Right cardiac atrium (tissue), 5 donors: ENCODE data around the gene SLC25A40. TPM values are rescaled to one million over a fixed set of nuclear protein-coding genes. Genes with fewer than 3 reads are reported as not detected.
"Not testable (repeated sequence)": the region's sequence is repeated elsewhere in the genome, so short reads cannot be mapped to it uniquely, and the experiment has no call there.

Experiments
- ATAC-seq, 2 donors: fragments of 200-7000 bp; cut with Tn5 transposase; one replicate each; pipeline versions ENCODE4 v1.8.0 to v1.9.1; 2020; ENCODE audit warnings: moderate library complexity in 2 of 2, mild to moderate bottlenecking in 1 of 2
- DNase-seq, 3 donors: peaks; one replicate each; pipeline ENCODE4 v3.0.0-alpha.2; 2020
- H3K27ac ChIP-seq: one replicate; pipeline ENCODE4 v1.5.1; 2013; ENCODE audit warnings: mild to moderate bottlenecking, low read length, control low read depth, moderate library complexity
- H3K27me3 ChIP-seq: one replicate; pipeline ENCODE4 v1.6.1; 2013; ENCODE audit not compliant: control insufficient read depth, insufficient read depth
- H3K4me1 ChIP-seq: one replicate; pipeline ENCODE4 v1.6.1; 2013; ENCODE audit warnings: low read length; ENCODE audit not compliant: control insufficient read depth, insufficient read depth
- H3K4me3 ChIP-seq: one replicate; pipeline ENCODE4 v1.5.1; 2013; ENCODE audit warnings: low read length, control low read depth
- H3K9me3 ChIP-seq: one replicate; pipeline ENCODE4 v1.6.1; 2013; ENCODE audit warnings: low read length; ENCODE audit not compliant: control insufficient read depth
- WGBS: extraction: QIAGEN DNeasy Blood & Tissue Kit; methylation state at CpG from one replicate; pipeline ENCODE4 v1.1.7; 2013; 5-methylcytosine and 5-hydroxymethylcytosine counted together
- intact Hi-C, 4 donors: fragments of 100-400 bp; cut with DNase I; formaldehyde crosslinking; loops; one replicate each; pipeline versions ENCODE4 v1.11.0 to v1.14.0; 2022 to 2023
- polyA plus RNA-seq: library from polyadenylated mRNA; stranded (reverse); fragments of 200-250 nt; gene quantifications from one replicate; pipeline ENCODE4 v1.2.3, GENCODE V29; 2013
- total RNA-seq, 4 donors: library from RNA; stranded (reverse); fragmentation: NEBNext Ultra II Directional; extraction: Animal tissue kit (Norgen Biotek cat#: 25700); gene quantifications; one replicate each; pipeline ENCODE4 v1.2.1, GENCODE V29; 2021
- donor health status: healthy with polysubstance abuse.
- donor health status: DM: no; HTN: yes; CAD: no.
- donor health status: DM: no; HTN: no; CAD: no.
- donor health status: DM: no; HTN: yes; CAD: no; lungs with severe emphysema.
- donor health status: DM: yes; HTN: yes; CAD: no.

SLC25A40 gene
- total and polyA plus RNA-seq, 5 donors: 8.6 to 28.4 (median 25.8) TPM

DNA sequence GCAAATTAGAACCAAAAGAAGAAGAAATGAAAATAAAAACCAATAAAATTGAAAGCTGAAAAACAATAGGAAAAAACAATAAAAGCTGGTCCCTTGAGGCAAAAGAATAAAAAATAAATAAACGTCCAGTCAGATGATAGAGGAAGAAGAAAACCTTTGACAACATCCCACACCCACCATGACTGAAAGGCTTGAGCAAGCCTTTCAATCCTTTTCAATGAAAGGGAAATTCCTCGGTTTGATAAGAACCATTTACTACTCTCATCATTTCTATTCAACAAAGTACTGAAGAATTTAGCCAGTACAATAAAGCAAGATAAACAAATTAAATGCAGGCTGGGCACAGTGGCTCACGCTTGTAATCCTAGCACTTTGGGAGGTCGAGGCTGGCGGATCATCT lies 3.8 kb downstream of the SLC25A40 start:
- intact Hi-C loops: no loop called here
- WGBS: 90% methylated on average over 5 of the region's 5 CpGs

DNA sequence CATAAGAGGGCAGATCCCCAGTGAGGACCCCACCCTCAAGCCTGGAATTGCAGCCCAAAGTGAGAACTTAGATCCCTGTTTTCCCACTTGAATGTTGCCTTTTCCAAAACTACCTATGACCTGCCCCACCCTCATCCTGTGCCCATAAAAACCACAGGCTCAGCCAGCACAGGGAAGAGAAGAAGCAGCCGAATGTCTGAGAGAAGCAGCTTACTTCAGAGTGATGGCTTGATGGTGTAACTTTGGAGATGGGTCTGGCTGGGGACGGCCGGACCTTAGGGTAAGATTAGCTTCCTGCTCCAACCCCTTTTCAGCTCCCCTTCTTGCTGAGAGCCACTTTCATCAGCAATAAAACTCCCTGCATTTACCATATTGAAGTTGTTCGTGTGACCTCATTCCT lies 5.7 kb downstream of the SLC25A40 start:
- intact Hi-C loops: no loop called here
- ATAC-seq: no peak
- Histone ChIP-seq H3K27ac (no peak overlapping the region), H3K9me3 (peaks cover 2% of the 10 kb centered on the region), H3K4me3 (no peak overlapping the region), H3K27me3 (no peaks in the 10 kb centered on the region), H3K4me1 (no peaks in the 10 kb centered on the region)
- DNase-seq: no peak
- 98% methylated on average over 4 of the region's 4 CpGs for WGBS

More for the DNA sequence above, 3.8 kb downstream of the SLC25A40 start:
- no peak for DNase-seq
- Histone ChIP-seq H3K4me3 (no peak overlapping the region), H3K27ac (no peak overlapping the region), H3K27me3 (no peaks in the 10 kb centered on the region), H3K4me1 (no peaks in the 10 kb centered on the region), H3K9me3 (no peaks in the 10 kb centered on the region)
- ATAC-seq: no peak

DNA sequence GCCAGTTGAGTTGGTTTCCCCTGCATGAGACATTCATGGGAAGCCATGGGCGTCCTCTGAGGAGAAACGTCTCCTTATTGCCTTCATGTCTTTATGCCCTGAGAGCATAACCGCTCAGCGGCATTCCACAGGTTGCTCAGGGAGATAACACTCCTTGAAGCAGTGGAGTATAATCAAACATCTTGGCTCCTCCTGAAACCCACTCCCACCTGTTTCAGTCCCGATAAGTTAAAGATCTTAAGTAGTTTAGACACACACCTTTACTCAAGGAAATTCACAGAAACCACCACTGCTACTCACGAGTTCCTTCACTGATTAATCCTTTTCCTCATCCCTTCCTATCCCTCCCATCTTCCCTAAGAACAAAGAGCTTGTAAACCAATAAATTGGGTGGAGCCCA lies 9.6 kb downstream of the SLC25A40 start:
- DNase-seq, ATAC-seq, H3K9me3 ChIP-seq, H3K27me3 ChIP-seq, H3K4me1 ChIP-seq, H3K4me3 ChIP-seq, intact Hi-C loops, H3K27ac ChIP-seq: not testable (repeated sequence)
- WGBS: 95% methylated on average over 6 of the region's 6 CpGs

GRCh38 chr7:87866089-87866488 lies 10.1 kb downstream of the SLC25A40 start:
- ATAC-seq (no peak), DNase-seq (no peak)
- Histone ChIP-seq H3K27ac (no peak overlapping the region), H3K4me3 (no peak overlapping the region), H3K27me3 (no peaks in the 10 kb centered on the region), H3K9me3 (peaks cover 2% of the 10 kb centered on the region), H3K4me1 (no peaks in the 10 kb centered on the region)
- intact Hi-C loops: no loop called here
- WGBS: 95% methylated on average over 2 of the region's 2 CpGs

DNA sequence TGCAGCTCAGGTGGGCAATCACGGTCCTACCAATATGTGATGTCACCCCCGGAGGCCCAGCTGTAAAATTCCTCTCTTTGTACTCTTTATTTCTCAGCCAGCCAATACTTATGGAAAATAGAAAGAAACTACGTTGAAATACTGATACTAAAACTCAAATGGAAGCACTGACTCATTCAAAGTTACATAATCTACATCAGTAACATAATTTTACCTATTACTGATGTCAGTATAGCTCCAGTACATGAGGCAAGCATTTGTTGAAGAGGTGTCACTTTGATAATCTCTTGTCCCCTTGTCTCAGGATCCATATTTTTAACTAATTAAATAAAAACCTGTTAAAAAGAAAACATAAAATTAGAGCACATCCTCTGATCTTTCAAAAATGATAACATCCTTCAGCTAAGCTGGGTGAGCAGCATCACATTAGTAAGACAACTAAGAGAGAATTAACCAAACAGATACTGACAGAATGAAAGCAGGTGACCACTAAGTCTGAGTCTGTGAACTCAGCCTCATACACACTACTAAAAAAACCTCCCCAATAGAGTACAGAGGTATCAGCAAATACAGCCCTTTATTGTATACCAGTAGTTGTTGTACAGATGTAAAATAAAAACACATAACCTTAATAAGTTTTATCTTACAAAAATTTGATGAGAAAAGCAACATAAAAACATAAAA lies 17.6 kb downstream of the SLC25A40 start:
- no peak overlapping the region for H3K4me3 ChIP-seq
- no peaks in the 10 kb centered on the region for H3K4me1 ChIP-seq
- H3K27me3 ChIP-seq: no peaks in the 10 kb centered on the region
- intact Hi-C loops: no loop called here
- no peak overlapping the region for H3K27ac ChIP-seq
- H3K9me3 ChIP-seq: no peaks in the 10 kb centered on the region
- WGBS: 93% methylated on average over 3 of the region's 3 CpGs
- ATAC-seq (no peak), DNase-seq (no peak)

DNA sequence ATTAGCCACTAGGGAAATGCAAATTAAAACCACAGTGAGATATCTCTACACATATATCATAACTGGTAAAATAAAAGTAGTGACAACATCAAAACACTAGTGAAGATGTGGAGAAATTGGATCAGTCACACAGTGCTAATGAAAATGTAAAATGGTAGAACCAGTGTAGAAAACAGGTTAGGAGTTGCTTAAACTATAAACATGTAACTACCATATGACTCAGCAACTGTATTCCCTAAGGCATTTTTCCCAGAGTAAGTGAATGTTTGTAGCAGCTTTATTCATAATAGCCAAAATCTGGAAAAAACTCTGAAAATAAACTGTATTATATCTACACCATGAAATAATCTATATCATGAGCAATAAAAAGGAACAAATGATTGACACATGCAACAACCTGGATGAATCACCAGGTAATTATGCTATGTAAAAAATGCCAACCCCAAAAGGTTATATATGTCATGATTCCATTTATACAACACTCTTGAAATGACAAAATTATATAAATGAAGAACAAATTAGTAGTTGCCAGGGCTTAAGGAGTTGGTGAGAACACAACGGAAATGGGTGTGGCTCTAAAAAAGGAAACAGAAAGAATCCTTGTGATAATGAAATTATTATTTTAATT lies 22.8 kb downstream of the SLC25A40 start:
- ATAC-seq (no peak), DNase-seq (no peak)
- Histone ChIP-seq H3K27me3 (no peaks in the 10 kb centered on the region), H3K4me3 (no peak overlapping the region), H3K4me1 (no peaks in the 10 kb centered on the region), H3K27ac (no peak overlapping the region), H3K9me3 (no peaks in the 10 kb centered on the region)
- intact Hi-C loops: no loop called here
- WGBS: 70% methylated on average over 1 of the region's 1 CpG

DNA sequence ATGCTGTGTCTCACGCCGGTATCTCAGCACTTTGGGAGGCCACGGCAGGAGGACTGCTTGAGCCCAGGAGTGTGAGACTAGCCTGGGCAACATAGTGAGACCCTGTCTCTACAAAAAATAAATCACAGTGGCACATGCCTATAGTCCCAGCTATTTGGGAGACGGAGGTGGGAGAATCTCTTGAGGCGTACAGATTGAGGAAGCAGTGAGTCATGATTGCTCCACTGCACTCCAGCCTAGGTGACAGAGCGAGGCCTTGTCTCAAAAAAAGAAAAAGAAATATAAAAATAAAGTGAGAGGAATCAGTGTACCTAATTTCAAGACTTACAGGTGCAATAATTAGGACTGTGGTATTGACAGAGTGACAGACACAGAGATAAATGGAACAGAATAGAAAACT lies 23.9 kb downstream of the SLC25A40 start:
- H3K27me3 ChIP-seq: no peaks in the 10 kb centered on the region
- ATAC-seq: no peak
- H3K27ac ChIP-seq: no peak overlapping the region
- H3K4me3 ChIP-seq: no peak overlapping the region
- WGBS: 92% methylated on average over 6 of the region's 6 CpGs
- no peaks in the 10 kb centered on the region for H3K9me3 ChIP-seq
- H3K4me1 ChIP-seq: no peaks in the 10 kb centered on the region
- no peak for DNase-seq
- intact Hi-C loops: no loop called here

DNA sequence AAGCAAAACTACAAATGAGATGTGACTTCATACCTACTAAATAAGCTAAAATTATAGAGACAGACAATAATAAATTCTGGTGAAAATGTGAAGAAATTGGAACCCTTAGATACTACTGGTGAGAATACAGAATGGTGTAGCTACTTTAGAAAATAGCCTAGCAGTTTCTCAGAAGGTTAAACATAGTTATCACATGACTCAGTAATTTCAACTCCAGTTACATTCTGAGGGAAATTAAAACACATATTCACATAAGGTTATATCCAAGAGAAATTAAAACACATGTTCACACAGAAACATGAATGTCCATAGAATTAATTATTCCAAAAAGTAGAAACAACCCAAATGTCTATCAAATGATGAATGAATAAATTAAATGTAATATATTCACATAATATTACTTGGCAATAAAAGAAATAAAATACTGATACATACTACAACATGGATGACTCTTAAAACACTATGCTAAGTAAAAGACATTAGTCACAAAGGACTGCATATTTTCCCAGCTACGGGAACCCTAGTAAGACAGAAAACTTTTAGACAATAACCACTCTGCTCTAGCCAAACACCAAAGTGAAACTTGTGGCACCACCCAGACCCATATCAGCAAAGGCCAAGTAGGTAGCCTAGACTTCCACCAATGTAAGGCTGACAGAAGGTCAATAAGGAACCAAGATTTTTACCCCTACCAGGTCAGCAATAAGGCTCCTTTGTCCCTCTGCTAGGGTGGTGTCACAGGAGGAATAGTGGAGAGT lies 25.1 kb downstream of the SLC25A40 start:
- H3K27me3 ChIP-seq: no peaks in the 10 kb centered on the region
- 88% methylated on average over 1 of the region's 1 CpG for WGBS
- ATAC-seq: no peak
- no peaks in the 10 kb centered on the region for H3K4me1 ChIP-seq
- no peak for DNase-seq
- intact Hi-C loops: no loop called here
- H3K4me3 ChIP-seq: no peak overlapping the region
- no peaks in the 10 kb centered on the region for H3K9me3 ChIP-seq
- H3K27ac ChIP-seq: no peak overlapping the region

- H3K4me3 ChIP-seq: no peak overlapping the region
- ATAC-seq (no peak), DNase-seq (no peak)
- no peaks in the 10 kb centered on the region for H3K4me1 ChIP-seq
- H3K27ac ChIP-seq: no peak overlapping the region
- intact Hi-C loops: no loop called here
- WGBS: 47% methylated on average over 1 of the region's 1 CpG
- H3K9me3 ChIP-seq: no peaks in the 10 kb centered on the region
- H3K27me3 ChIP-seq: no peaks in the 10 kb centered on the region
These were observed 38.6 kb downstream of the SLC25A40 start for GRCh38 chr7:87837597-87837996.

DNA sequence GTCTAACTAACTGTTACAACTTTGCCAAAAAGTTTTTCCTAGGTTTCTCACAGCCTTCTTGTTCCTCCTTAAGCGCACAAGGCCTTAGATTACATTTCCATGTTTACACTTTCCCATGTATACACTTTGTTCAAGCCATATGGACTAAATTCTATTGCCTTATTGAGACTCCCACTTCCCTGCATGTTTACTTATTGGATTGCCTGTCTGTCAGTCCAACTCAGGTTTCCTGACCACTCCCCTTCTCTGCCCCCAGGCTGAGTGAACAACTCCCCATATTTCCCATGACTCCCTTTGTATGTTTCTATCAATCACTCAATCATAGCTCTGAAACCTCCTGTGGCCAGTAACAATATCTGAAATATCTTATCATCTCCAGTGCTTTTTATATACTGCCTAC lies 43.0 kb downstream of the SLC25A40 start:
- Histone ChIP-seq H3K9me3 (no peaks in the 10 kb centered on the region), H3K27ac (no peak overlapping the region), H3K4me3 (no peak overlapping the region), H3K4me1 (no peaks in the 10 kb centered on the region), H3K27me3 (no peaks in the 10 kb centered on the region)
- WGBS: 93% methylated on average over 1 of the region's 1 CpG
- DNase-seq (no peak), ATAC-seq (no peak)
- intact Hi-C loops: no loop called here

DNA sequence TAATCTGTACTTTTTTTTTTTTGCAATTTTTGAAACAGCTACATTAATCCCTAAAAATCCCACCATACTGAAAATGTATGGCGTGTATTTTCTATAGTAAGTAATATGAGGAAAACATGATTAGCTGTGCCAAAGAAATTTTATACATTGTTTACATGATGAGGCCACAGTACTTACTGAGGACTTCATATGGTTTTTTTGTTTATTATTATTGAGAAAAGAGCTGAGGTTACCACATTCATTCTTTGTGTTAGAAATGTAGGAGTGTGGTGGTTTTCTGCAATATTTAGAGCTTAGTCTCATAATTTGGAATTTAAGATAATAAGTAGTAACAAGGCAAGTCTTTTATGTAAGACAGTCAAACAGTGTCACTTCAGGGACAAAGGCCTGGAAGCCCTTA lies 45.1 kb downstream of the SLC25A40 start:
- H3K27me3 ChIP-seq: no peaks in the 10 kb centered on the region
- WGBS: 99% methylated on average over 1 of the region's 1 CpG
- H3K4me1 ChIP-seq: no peaks in the 10 kb centered on the region
- no peaks in the 10 kb centered on the region for H3K9me3 ChIP-seq
- no peak for DNase-seq
- H3K4me3 ChIP-seq: no peak overlapping the region
- no peak overlapping the region for H3K27ac ChIP-seq
- ATAC-seq: no peak
- intact Hi-C loops: no loop called here
